Mesenchymal stem cell (in vitro differentiated cells and primary cell): ENCODE data around the gene FSTL4.

Source experiments
- DNase-seq: peaks from one replicate; pipeline ENCODE4 v3.0.0-alpha.2; 2013
- H2AFZ ChIP-seq: one replicate; pipeline ENCODE4 v1.6.1; 2013; ENCODE audit warnings: low read depth, mild to moderate bottlenecking, control low read depth, inconsistent platforms, low read length, moderate library complexity
- H2AK5ac ChIP-seq: 2 replicates; pipeline ENCODE4 v1.6.1; 2013; ENCODE audit warnings: low read length, moderate library complexity, mild to moderate bottlenecking, inconsistent platforms; ENCODE audit not compliant: severe bottlenecking
- H2BK120ac ChIP-seq: one replicate; pipeline ENCODE4 v1.6.1; 2013; ENCODE audit warnings: low read depth, mild to moderate bottlenecking, inconsistent platforms, low read length, moderate library complexity
- H2BK12ac ChIP-seq, 2 experiments: one replicate each; pipeline ENCODE4 v1.6.1; 2013; ENCODE audit warnings: inconsistent platforms in 2 of 2, low read length in 2 of 2, mild to moderate bottlenecking in 2 of 2, moderate library complexity in 2 of 2, control low read depth in 1 of 2
- H2BK15ac ChIP-seq: one replicate; pipeline ENCODE4 v1.6.1; 2013; ENCODE audit warnings: mild to moderate bottlenecking, low read depth, inconsistent platforms; ENCODE audit not compliant: poor library complexity, severe bottlenecking
- H2BK5ac ChIP-seq: 2 replicates; pipeline ENCODE4 v1.6.1; 2013; ENCODE audit warnings: low read depth, mild to moderate bottlenecking, low read length, control low read depth, inconsistent platforms; ENCODE audit not compliant: poor library complexity, severe bottlenecking
- H3K14ac ChIP-seq, 2 experiments: one replicate each; pipeline ENCODE4 v1.6.1; 2013; ENCODE audit warnings: inconsistent platforms in 2 of 2, low read length in 2 of 2, control low read depth in 1 of 2, mild to moderate bottlenecking in 1 of 2, moderate library complexity in 1 of 2
- H3K18ac ChIP-seq, 2 experiments: one replicate each; pipeline ENCODE4 v1.6.1; 2013; ENCODE audit warnings: inconsistent platforms in 2 of 2, low read length in 2 of 2, control low read depth in 1 of 2, low read depth in 1 of 2, mild to moderate bottlenecking in 1 of 2
- H3K23ac ChIP-seq, 2 experiments: one replicate each; pipeline ENCODE4 v1.6.1; 2013; ENCODE audit warnings: inconsistent platforms in 2 of 2, low read length in 2 of 2, mild to moderate bottlenecking in 2 of 2, moderate library complexity in 2 of 2, control low read depth in 1 of 2
- H3K27ac ChIP-seq: 2 replicates; pipeline ENCODE4 v1.5.1; 2013; ENCODE audit warnings: mild to moderate bottlenecking, moderate library complexity, low read length, control low read depth, inconsistent platforms; ENCODE audit not compliant: poor library complexity, severe bottlenecking
- H3K27me3 ChIP-seq, 2 experiments: 2 replicates each; pipeline versions ENCODE4 v1.6.1 to v1.7.0; 2013; ENCODE audit warnings: low read length in 2 of 2, mild to moderate bottlenecking in 2 of 2, moderate library complexity in 2 of 2, control low read depth in 1 of 2, inconsistent platforms in 1 of 2; ENCODE audit not compliant: control insufficient read depth in 1 of 2, insufficient read depth in 1 of 2
- H3K36me3 ChIP-seq, 2 experiments: 2 replicates each; pipeline versions ENCODE4 v1.6.1 to v1.7.0; 2013; ENCODE audit warnings: low read length in 2 of 2, control low read depth in 1 of 2, inconsistent platforms in 1 of 2, low read depth in 1 of 2, mild to moderate bottlenecking in 1 of 2; ENCODE audit not compliant: insufficient read depth in 2 of 2, control insufficient read depth in 1 of 2
- H3K4ac ChIP-seq, 2 experiments: one replicate each; pipeline ENCODE4 v1.6.1; 2013; ENCODE audit warnings: inconsistent platforms in 2 of 2, low read length in 2 of 2, mild to moderate bottlenecking in 2 of 2, moderate library complexity in 2 of 2, control low read depth in 1 of 2, low read depth in 1 of 2
- H3K4me1 ChIP-seq: 2 replicates; pipeline ENCODE4 v1.6.1; 2013; ENCODE audit warnings: low read depth, low read length, control low read depth; ENCODE audit not compliant: control insufficient read depth, insufficient read depth
- H3K4me2 ChIP-seq: 2 replicates; pipeline ENCODE4 v1.6.1; 2013; ENCODE audit warnings: low read length, mild to moderate bottlenecking, inconsistent platforms; ENCODE audit not compliant: poor library complexity, severe bottlenecking
- H3K4me3 ChIP-seq, 2 experiments: 2 replicates each; pipeline versions ENCODE4 v1.5.1 to v1.7.0; 2013; ENCODE audit warnings: low read length in 2 of 2, mild to moderate bottlenecking in 2 of 2, control low read depth in 1 of 2, low read depth in 1 of 2; ENCODE audit not compliant: insufficient read depth in 1 of 2
- H3K79me1 ChIP-seq: replicated peaks from 2 replicates; pipeline ENCODE4 v1.6.1; 2013; ENCODE audit warnings: mild to moderate bottlenecking, control low read depth, low read length, inconsistent platforms; ENCODE audit not compliant: poor library complexity, severe bottlenecking
- H3K9ac ChIP-seq: 2 replicates; pipeline ENCODE4 v1.7.0; 2013; ENCODE audit warnings: mild to moderate bottlenecking, low read length, moderate library complexity
- H3K9me3 ChIP-seq: 2 replicates; pipeline ENCODE4 v1.7.0; 2013; ENCODE audit warnings: mild to moderate bottlenecking, low read length; ENCODE audit not compliant: control insufficient read depth
- H4K8ac ChIP-seq: one replicate; pipeline ENCODE4 v1.6.1; 2013; ENCODE audit warnings: inconsistent platforms, mild to moderate bottlenecking, low read length, moderate library complexity
- H4K91ac ChIP-seq: one replicate; pipeline ENCODE4 v1.6.1; 2013; ENCODE audit warnings: mild to moderate bottlenecking, low read length, inconsistent platforms
- WGBS: methylation state at CpG from one replicate; pipeline ENCODE4 v1.1.7; 2013; ENCODE audit warnings: mixed read lengths; 5-methylcytosine and 5-hydroxymethylcytosine counted together

Gene FSTL4

DNA sequence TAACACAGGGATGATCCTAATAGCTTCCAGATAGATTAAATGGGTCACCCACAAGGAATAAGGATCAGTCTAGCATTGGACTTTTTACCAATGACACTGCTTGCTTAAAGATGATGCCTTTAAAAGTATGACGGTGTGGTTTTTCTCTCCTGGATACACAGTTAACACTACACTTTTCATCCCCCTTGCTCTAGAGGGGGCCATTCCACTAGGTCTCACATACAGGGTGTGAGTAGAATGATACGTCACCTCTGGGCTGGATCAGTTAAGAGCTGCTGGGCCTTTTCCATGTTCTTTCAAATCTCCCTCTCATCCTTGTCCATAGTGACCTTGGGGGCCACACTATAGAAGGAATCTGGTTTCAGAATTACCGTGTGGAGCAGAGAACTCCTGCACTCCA, 140.6 kb downstream of the FSTL4 start:
- Histone ChIP-seq H3K4ac (no peak overlapping the region), H3K4me2 (no peak overlapping the region), H2BK12ac (no peak overlapping the region), H3K9me3 (no peaks in the 10 kb centered on the region), H2AK5ac (no peak overlapping the region), H3K4me3 (no peak overlapping the region), H3K18ac (no peak overlapping the region), H3K23ac (no peak overlapping the region), H3K27me3 (peaks cover 30 to 90% of the 10 kb centered on the region in 2 experiments), H3K4me1 (no peaks in the 10 kb centered on the region), H2AFZ (no peak overlapping the region), H3K27ac (no peak overlapping the region), H3K79me1 (no peaks in the 10 kb centered on the region), H3K9ac (no peak overlapping the region), H3K14ac (no peak overlapping the region), H2BK15ac (no peak overlapping the region), H4K8ac (no peak overlapping the region), H3K36me3 (no peaks in the 10 kb centered on the region), H4K91ac (no peak overlapping the region), H2BK120ac (no peak overlapping the region), H2BK5ac (no peak overlapping the region)
- 96% methylated on average over 2 of the region's 3 CpGs for WGBS
- DNase-seq: no peak

DNA sequence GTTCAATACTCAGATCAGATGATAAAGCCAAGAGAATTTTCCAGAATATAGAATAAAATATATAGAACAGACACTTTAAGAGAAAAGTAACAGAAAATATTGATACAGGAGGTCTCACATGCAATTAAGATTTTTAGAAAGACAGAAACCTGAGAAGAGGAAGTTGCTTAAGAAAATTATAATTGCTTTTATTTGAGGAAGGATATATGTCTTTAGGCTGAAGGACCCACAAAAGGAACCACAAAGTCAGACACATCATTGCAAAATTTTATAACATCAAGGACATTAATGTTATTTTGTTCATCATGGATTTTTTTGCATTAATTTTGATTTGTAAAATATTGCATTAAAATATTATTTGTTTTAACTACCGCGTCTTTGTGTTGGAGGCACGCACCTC, 141.5 kb downstream of the FSTL4 start:
- no peak overlapping the region for H2AK5ac ChIP-seq
- no peak overlapping the region for H2BK120ac ChIP-seq
- no peak overlapping the region for H3K4me3 ChIP-seq

GRCh38 chr5:133469846-133470245, 142.5 kb downstream of the FSTL4 start:
- Histone ChIP-seq H3K9me3 (no peaks in the 10 kb centered on the region), H2BK120ac (no peak overlapping the region), H3K27ac (no peak overlapping the region), H2BK12ac (no peak overlapping the region), H3K4me2 (no peak overlapping the region), H3K18ac (no peak overlapping the region), H3K36me3 (no peaks in the 10 kb centered on the region), H4K8ac (no peak overlapping the region), H2BK15ac (no peak overlapping the region), H2AK5ac (no peak overlapping the region), H3K9ac (no peak overlapping the region), H3K4ac (no peak overlapping the region), H3K14ac (no peak overlapping the region), H2AFZ (no peak overlapping the region), H3K27me3 (peaks cover 27 to 81% of the 10 kb centered on the region in 2 experiments), H2BK5ac (no peak overlapping the region), H3K4me1 (no peaks in the 10 kb centered on the region), H4K91ac (no peak overlapping the region), H3K4me3 (no peak overlapping the region), H3K79me1 (no peaks in the 10 kb centered on the region), H3K23ac (no peak overlapping the region)
- no peak for DNase-seq
- 86% methylated on average over 7 of the region's 7 CpGs for WGBS

More for the DNA sequence above, 141.5 kb downstream of the FSTL4 start:
- no peak overlapping the region for H4K8ac ChIP-seq
- H3K79me1 ChIP-seq: no peaks in the 10 kb centered on the region
- no peak overlapping the region for H2BK12ac ChIP-seq
- H3K14ac ChIP-seq: no peak overlapping the region
- no peaks in the 10 kb centered on the region for H3K4me1 ChIP-seq
- H4K91ac ChIP-seq: no peak overlapping the region
- H3K36me3 ChIP-seq: no peaks in the 10 kb centered on the region
- DNase-seq: no peak
- no peak overlapping the region for H3K18ac ChIP-seq
- peaks cover 30 to 83% of the 10 kb centered on the region in 2 experiments for H3K27me3 ChIP-seq
- WGBS: 92% methylated on average over 3 of the region's 3 CpGs
- H3K4me2 ChIP-seq: no peak overlapping the region
- no peak overlapping the region for H2BK5ac ChIP-seq
- no peak overlapping the region for H3K23ac ChIP-seq
- no peak overlapping the region for H2BK15ac ChIP-seq
- no peak overlapping the region for H3K27ac ChIP-seq
- H2AFZ ChIP-seq: no peak overlapping the region
- no peaks in the 10 kb centered on the region for H3K9me3 ChIP-seq
- no peak overlapping the region for H3K9ac ChIP-seq
- no peak overlapping the region for H3K4ac ChIP-seq

DNA sequence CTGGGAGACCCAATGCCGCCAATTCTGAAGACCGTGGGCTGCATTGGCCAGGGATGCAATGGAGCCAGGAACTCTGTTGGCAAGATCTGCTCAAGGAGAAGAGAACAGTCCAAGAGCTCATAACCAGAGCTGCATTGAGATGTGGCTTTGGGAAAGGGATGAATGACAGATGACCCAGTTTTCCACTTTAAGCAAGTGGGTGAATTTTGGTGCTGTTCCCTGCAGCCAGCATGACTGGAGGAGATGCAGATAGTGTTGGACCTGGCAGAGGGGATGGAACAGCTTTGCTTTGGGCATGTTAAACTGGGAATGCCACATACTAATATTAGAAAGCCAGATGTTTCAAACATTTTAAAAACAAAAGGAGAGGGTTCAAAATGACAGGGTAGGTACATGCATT, 143.1 kb downstream of the FSTL4 start:
- Histone ChIP-seq H3K4me1 (no peaks in the 10 kb centered on the region), H3K9me3 (no peaks in the 10 kb centered on the region), H2AFZ (no peak overlapping the region), H2BK12ac (no peak overlapping the region), H2BK120ac (no peak overlapping the region), H3K14ac (no peak overlapping the region), H3K27ac (no peak overlapping the region), H3K36me3 (no peaks in the 10 kb centered on the region), H3K4me2 (no peak overlapping the region), H4K8ac (no peak overlapping the region), H3K4ac (no peak overlapping the region), H2BK5ac (no peak overlapping the region), H2AK5ac (no peak overlapping the region), H3K79me1 (no peaks in the 10 kb centered on the region), H3K27me3 (peaks cover 21 to 80% of the 10 kb centered on the region in 2 experiments), H4K91ac (no peak overlapping the region), H3K23ac (no peak overlapping the region), H3K4me3 (no peak overlapping the region), H3K18ac (no peak overlapping the region), H3K9ac (no peak overlapping the region), H2BK15ac (no peak overlapping the region)
- 84% methylated on average over 2 of the region's 2 CpGs for WGBS
- DNase-seq: no peak
